SK-N-SH (cell line): ENCODE measurements around the gene LRRC36. TPM values are rescaled to one million over a fixed set of nuclear protein-coding genes. Genes with fewer than 3 reads are reported as not detected.
A peak's percentile ranks its signal among the peaks of the same experiment; 100 is the strongest.

Source experiments
- CTCF ChIA-PET: fragments of 300-600, 350-600 bp; formaldehyde crosslinking; extraction: SDS; loops from one replicate; lab custom pipeline; 2021; lab: Yijun Ruan, JAX
- POLR2A ChIA-PET: fragments of 350-600 bp; sonication (Branson Sonifier 250); formaldehyde crosslinking; extraction: SDS; loops from one replicate; lab custom pipeline; 2020; ENCODE audit warnings: antibody characterized with exemption, inconsistent platforms; lab: Yijun Ruan, JAX
- DNase-seq: peaks from one replicate; pipeline ENCODE4 v3.0.0; 2012
- H2AFZ ChIP-seq: fragments of 200-600 bp; sonication (generic); 2 replicates; pipeline ENCODE4 v1.8.1; 2016; ENCODE audit warnings: antibody characterized with exemption, mild to moderate bottlenecking, low read depth
- H3F3A ChIP-seq: fragments of 200-600 bp; sonication (generic); replicated peaks from 2 replicates; pipeline ENCODE3; 2016; ENCODE audit warnings: antibody characterized with exemption, mild to moderate bottlenecking; ENCODE audit not compliant: insufficient read depth
- H3K27ac ChIP-seq, 2 experiments: fragments of 200-500 bp in 1 of 2; fragments of 200-600 bp in 1 of 2; sonication (Bioruptor generic) in 1 of 2; sonication (generic), shearing (Covaris generic) in 1 of 2; 2 replicates each; pipeline versions ENCODE4 v1.5.1 to v1.6.1; 2014 to 2016; ENCODE audit warnings: low read depth in 2 of 2, inconsistent platforms in 1 of 2, low read length in 1 of 2, mild to moderate bottlenecking in 1 of 2, mixed read lengths in 1 of 2
- H3K27me3 ChIP-seq: fragments of 200-600 bp; sonication (generic), shearing (Covaris generic); 2 replicates; pipeline ENCODE4 v1.6.1; 2016; ENCODE audit warnings: mixed run types; ENCODE audit not compliant: insufficient read depth
- H3K36me3 ChIP-seq, 2 experiments: fragments of 200-500 bp in 1 of 2; fragments of 200-600 bp in 1 of 2; sonication (Bioruptor generic) in 1 of 2; sonication (generic) in 1 of 2; replicated peaks in 1 of 2; 2 replicates each; pipeline versions ENCODE3 to v1.5.1; 2014 to 2016; ENCODE audit warnings: low read length in 1 of 2, mild to moderate bottlenecking in 1 of 2; ENCODE audit not compliant: insufficient read depth in 2 of 2, control insufficient read depth in 1 of 2
- H3K4me1 ChIP-seq, 2 experiments: fragments of 200-500 bp in 1 of 2; fragments of 200-600 bp in 1 of 2; sonication (Bioruptor generic) in 1 of 2; sonication (generic), shearing (Covaris generic) in 1 of 2; 2 replicates each; pipeline versions ENCODE4 v1.5.1 to v1.6.1; 2014 to 2016; ENCODE audit warnings: low read depth in 1 of 2, low read length in 1 of 2, mixed run types in 1 of 2; ENCODE audit not compliant: insufficient read depth in 2 of 2, control insufficient read depth in 1 of 2
- H3K4me2 ChIP-seq: fragments of 200-600 bp; sonication (generic), shearing (Covaris generic); 2 replicates; pipeline ENCODE4 v1.6.1; 2017; ENCODE audit warnings: mixed run types
- H3K4me3 ChIP-seq, 2 experiments: fragments of 200-500 bp in 1 of 2; fragments of 200-600 bp in 1 of 2; sonication (Bioruptor generic) in 1 of 2; sonication (generic), shearing (Covaris generic) in 1 of 2; 2 replicates each; pipeline versions ENCODE4 v1.5.1 to v1.8.1; 2014 to 2016; ENCODE audit warnings: low read depth in 2 of 2, inconsistent platforms in 1 of 2, low read length in 1 of 2, mild to moderate bottlenecking in 1 of 2, mixed read lengths in 1 of 2, moderate library complexity in 1 of 2
- H3K79me2 ChIP-seq: fragments of 200-600 bp; sonication (generic); 2 replicates; pipeline ENCODE4 v1.8.1; 2017; ENCODE audit warnings: mild to moderate bottlenecking; ENCODE audit not compliant: insufficient read depth
- H3K9ac ChIP-seq: fragments of 200-600 bp; sonication (generic); 2 replicates; pipeline ENCODE4 v1.6.1; 2017; ENCODE audit warnings: mixed run types
- H3K9me2 ChIP-seq: fragments of 200-600 bp; sonication (generic); 2 replicates; pipeline ENCODE4 v1.6.1; 2017; ENCODE audit warnings: mixed run types
- H3K9me3 ChIP-seq: fragments of 200-600 bp; sonication (generic); 2 replicates; pipeline ENCODE4 v1.6.1; 2017; ENCODE audit warnings: mixed run types, mild to moderate bottlenecking, moderate library complexity
- H4K20me1 ChIP-seq: fragments of 200-600 bp; sonication (generic); 2 replicates; pipeline ENCODE4 v1.6.1; 2017; ENCODE audit warnings: mild to moderate bottlenecking, mixed run types; ENCODE audit not compliant: insufficient read depth
- CHD2 ChIP-seq: fragments of 150-350 bp; IDR thresholded peaks from 2 replicates; pipeline ENCODE4 v1.6.1; 2018; ENCODE audit warnings: low read length; ENCODE audit not compliant: partially characterized antibody
- EZH2phosphoT487 ChIP-seq: fragments of 200-600 bp; sonication (generic); IDR thresholded peaks from 2 replicates; pipeline ENCODE4 v1.6.1; 2017; ENCODE audit warnings: low read depth, mixed run types, mild to moderate bottlenecking, antibody characterized with exemption, moderate library complexity, borderline replicate concordance
- FOXJ3 ChIP-seq: sonication (generic); formaldehyde crosslinking; IDR thresholded peaks from 2 replicates; pipeline ENCODE4 v1.5.1; 2020; ENCODE audit warnings: mild to moderate bottlenecking, missing genetic modification reagents
- FOXM1 ChIP-seq: IDR thresholded peaks from 2 replicates; pipeline ENCODE4 v1.4.0; 2012; ENCODE audit warnings: low read depth, mild to moderate bottlenecking
- GABPA ChIP-seq: IDR thresholded peaks from 2 replicates; pipeline ENCODE4 v1.4.0; 2012; ENCODE audit warnings: low read depth, mild to moderate bottlenecking
- IRF3 ChIP-seq: fragments of 150-350 bp; IDR thresholded peaks from 2 replicates; pipeline ENCODE4 v1.6.1; 2016; ENCODE audit warnings: mild to moderate bottlenecking, low read depth, low read length
- JUND ChIP-seq: IDR thresholded peaks from 2 replicates; pipeline ENCODE4 v1.4.0; 2012
- MAX ChIP-seq: IDR thresholded peaks from 2 replicates; pipeline ENCODE4 v1.4.0; 2012; ENCODE audit warnings: low read depth
- NFIC ChIP-seq: IDR thresholded peaks from 2 replicates; pipeline ENCODE4 v1.4.0; 2012; ENCODE audit warnings: borderline replicate concordance
- NRF1 ChIP-seq: IDR thresholded peaks from 2 replicates; pipeline ENCODE4 v1.6.1; 2012; ENCODE audit warnings: low read depth, mild to moderate bottlenecking, low read length
- RAD21 ChIP-seq: IDR thresholded peaks from 2 replicates; pipeline ENCODE4 v1.6.1; 2012; ENCODE audit warnings: mild to moderate bottlenecking, low read length
- RCOR1 ChIP-seq: fragments of 150-350 bp; IDR thresholded peaks from 2 replicates; pipeline ENCODE4 v1.6.1; 2017; ENCODE audit warnings: antibody characterized with exemption, low read length
- REST ChIP-seq: IDR thresholded peaks from 2 replicates; pipeline ENCODE4 v1.6.1; 2012; ENCODE audit warnings: mild to moderate bottlenecking, low read depth, low read length, moderate library complexity
- RFX5 ChIP-seq: IDR thresholded peaks from 2 replicates; pipeline ENCODE4 v1.6.1; 2012; ENCODE audit warnings: mild to moderate bottlenecking, improper control_type of control experiment, low read length
- RXRA ChIP-seq: IDR thresholded peaks from 2 replicates; pipeline ENCODE4 v1.4.0; 2012; ENCODE audit warnings: low read depth, mild to moderate bottlenecking, borderline replicate concordance
- SMC3 ChIP-seq: IDR thresholded peaks from 2 replicates; pipeline ENCODE4 v1.6.1; 2012; ENCODE audit warnings: low read depth, low read length, improper control_type of control experiment
- TCF12 ChIP-seq: IDR thresholded peaks from 2 replicates; pipeline ENCODE4 v1.4.0; 2012
- TEAD4 ChIP-seq: IDR thresholded peaks from 2 replicates; pipeline ENCODE4 v1.4.0; 2012; ENCODE audit warnings: mild to moderate bottlenecking, borderline replicate concordance; ENCODE audit not compliant: insufficient read depth
- USF1 ChIP-seq: IDR thresholded peaks from 2 replicates; pipeline ENCODE4 v1.4.0; 2012; ENCODE audit warnings: low read depth, borderline replicate concordance
- USF2 ChIP-seq: fragments of 150-350 bp; IDR thresholded peaks from 2 replicates; pipeline ENCODE4 v1.6.1; 2017; ENCODE audit warnings: antibody characterized with exemption, low read length, low read depth, borderline replicate concordance
- YY1 ChIP-seq: IDR thresholded peaks from 2 replicates; pipeline ENCODE4 v1.4.0; 2012; ENCODE audit warnings: low read depth, mild to moderate bottlenecking
- ZBTB33 ChIP-seq: IDR thresholded peaks from 2 replicates; pipeline ENCODE4 v1.4.0; 2012; ENCODE audit warnings: low read depth, borderline replicate concordance
- polyA plus RNA-seq, 3 experiments: library from polyadenylated mRNA; depleted of rRNA; stranded (reverse); fragments of >200 nt; gene quantifications; 2 replicates each; pipeline ENCODE4 v1.2.3, GENCODE V29; 2012

The LRRC36 gene
- polyA plus RNA-seq, 1 of the 3 experiments (the other 2 are of a cell fraction), result 0.92 TPM

GRCh38 chr16:67311607-67312488, 14.8 kb upstream of the LRRC36 start (continued):
- TF ChIP-seq MAX (peak; percentile 78), RXRA (no peak; the same call in 1 of the 2 replicates), CHD2 (no peak), USF1 (no peak), RCOR1 (no peak), EZH2phosphoT487 (no peak), NFIC (peak; percentile 94), FOXJ3 (CRISPR knock-in tag) (no peak), TCF12 (peak; percentile 88), GABPA (no peak), RAD21 (no peak), TEAD4 (peak; percentile 57; the same call in 1 of the 2 replicates), YY1 (no peak)

- 0 out of 2 replicates have a peak overlapping the region, but pooled peaks have one; percentile 43 for H2AFZ ChIP-seq
- H3K4me1 ChIP-seq, result peaks cover 0 to 13% of the 10 kb centered on the region in 2 experiments; a peak in 1 of 4 replicates
- POLR2A ChIA-PET, result no interaction called here
- H3K4me3 ChIP-seq, result no peak overlapping the region
- no peaks in the 10 kb centered on the region for H3K79me2 ChIP-seq
- peak overlapping the region; percentile 55 for H3K9ac ChIP-seq
- no peaks in the 10 kb centered on the region for H3K9me2 ChIP-seq
- H3F3A ChIP-seq, result peaks cover 9% of the 10 kb centered on the region
- no peaks in the 10 kb centered on the region for H4K20me1 ChIP-seq
- H3K4me2 ChIP-seq, result peak overlapping the region; percentile 20; the same call in 1 of the 2 replicates
- no peaks in the 10 kb centered on the region for H3K9me3 ChIP-seq
- no peak for DNase-seq
- H3K27ac ChIP-seq, result peak overlapping the region in 1 of 2 experiments; percentile 93; a peak in 2 of 4 replicates
- H3K27me3 ChIP-seq, result no peaks in the 10 kb centered on the region
- CTCF ChIA-PET, result interaction anchor here (1.0 to 2.5 kb wide), 4 partner anchors 14 to 168 kb away, joined by 3 to 7 read pairs (median 4); partner anchors contain the start of genes ATP6V0D1, KCTD19 and LRRC36
- no peaks in the 10 kb centered on the region for H3K36me3 ChIP-seq
- no peak for TF ChIP-seq REST
- no peak for TF ChIP-seq IRF3
- no peak for TF ChIP-seq RFX5
- no peak for TF ChIP-seq GABPA
- TF ChIP-seq RCOR1, result no peak
- no peak for TF ChIP-seq NRF1
- TF ChIP-seq JUND, result no peak
- no peak for TF ChIP-seq ZBTB33
- TF ChIP-seq FOXM1, result no peak
- no peak for TF ChIP-seq EZH2phosphoT487
- TF ChIP-seq SMC3, result no peak
- no peak for TF ChIP-seq USF2
- no peak for TF ChIP-seq TCF12
- TF ChIP-seq TEAD4, result no peak
Measured at GRCh38 chr16:67312719-67313118, 13.9 kb upstream of the LRRC36 start.
